ENCODE results near the gene OMD.

The OMD gene

DNA sequence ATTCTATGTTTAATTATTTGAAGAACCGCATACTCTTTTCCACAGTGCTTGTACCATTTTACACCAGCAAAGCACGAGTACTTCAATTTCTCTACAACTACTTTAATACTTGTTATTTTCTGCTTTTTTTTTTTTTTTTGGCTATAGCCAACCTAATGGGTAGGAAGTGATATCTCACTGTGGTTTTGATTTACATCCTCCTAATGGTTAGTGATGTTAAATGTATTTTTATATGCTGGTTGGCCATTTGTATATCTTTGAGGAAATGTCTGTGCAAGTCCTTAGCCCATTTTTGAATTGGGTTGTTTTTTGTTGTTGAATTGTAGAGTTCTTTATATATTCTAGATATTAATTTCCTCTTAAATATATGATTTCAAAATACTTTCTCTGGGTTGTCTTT, 42.5 kb downstream of the OMD start:
- H3K4me3 ChIP-seq (replicated peaks in 1 of 2; ENCODE audit: low read depth in 2 of 2, low read length in 2 of 2), result no peak overlapping the region
- DNase-seq (ENCODE audit: low read depth in 2 of 2), result no peak
- TF ChIP-seq, protein P1, sequence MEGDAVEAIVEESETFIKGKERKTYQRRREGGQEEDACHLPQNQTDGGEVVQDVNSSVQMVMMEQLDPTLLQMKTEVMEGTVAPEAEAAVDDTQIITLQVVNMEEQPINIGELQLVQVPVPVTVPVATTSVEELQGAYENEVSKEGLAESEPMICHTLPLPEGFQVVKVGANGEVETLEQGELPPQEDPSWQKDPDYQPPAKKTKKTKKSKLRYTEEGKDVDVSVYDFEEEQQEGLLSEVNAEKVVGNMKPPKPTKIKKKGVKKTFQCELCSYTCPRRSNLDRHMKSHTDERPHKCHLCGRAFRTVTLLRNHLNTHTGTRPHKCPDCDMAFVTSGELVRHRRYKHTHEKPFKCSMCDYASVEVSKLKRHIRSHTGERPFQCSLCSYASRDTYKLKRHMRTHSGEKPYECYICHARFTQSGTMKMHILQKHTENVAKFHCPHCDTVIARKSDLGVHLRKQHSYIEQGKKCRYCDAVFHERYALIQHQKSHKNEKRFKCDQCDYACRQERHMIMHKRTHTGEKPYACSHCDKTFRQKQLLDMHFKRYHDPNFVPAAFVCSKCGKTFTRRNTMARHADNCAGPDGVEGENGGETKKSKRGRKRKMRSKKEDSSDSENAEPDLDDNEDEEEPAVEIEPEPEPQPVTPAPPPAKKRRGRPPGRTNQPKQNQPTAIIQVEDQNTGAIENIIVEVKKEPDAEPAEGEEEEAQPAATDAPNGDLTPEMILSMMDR (IDR thresholded peaks at IDR 0.05; ENCODE audit: low read depth, low read length), result no peak

GRCh38 chr9:92380603-92381002, 43.7 kb downstream of the OMD start:
- TF ChIP-seq, protein P1 (IDR thresholded peaks at IDR 0.05; ENCODE audit: low read depth, low read length), result no peak
- no peak for DNase-seq (ENCODE audit: low read depth in 2 of 2)
- H3K4me3 ChIP-seq (replicated peaks in 1 of 2; ENCODE audit: low read depth in 2 of 2, low read length in 2 of 2), result no peak overlapping the region

DNA sequence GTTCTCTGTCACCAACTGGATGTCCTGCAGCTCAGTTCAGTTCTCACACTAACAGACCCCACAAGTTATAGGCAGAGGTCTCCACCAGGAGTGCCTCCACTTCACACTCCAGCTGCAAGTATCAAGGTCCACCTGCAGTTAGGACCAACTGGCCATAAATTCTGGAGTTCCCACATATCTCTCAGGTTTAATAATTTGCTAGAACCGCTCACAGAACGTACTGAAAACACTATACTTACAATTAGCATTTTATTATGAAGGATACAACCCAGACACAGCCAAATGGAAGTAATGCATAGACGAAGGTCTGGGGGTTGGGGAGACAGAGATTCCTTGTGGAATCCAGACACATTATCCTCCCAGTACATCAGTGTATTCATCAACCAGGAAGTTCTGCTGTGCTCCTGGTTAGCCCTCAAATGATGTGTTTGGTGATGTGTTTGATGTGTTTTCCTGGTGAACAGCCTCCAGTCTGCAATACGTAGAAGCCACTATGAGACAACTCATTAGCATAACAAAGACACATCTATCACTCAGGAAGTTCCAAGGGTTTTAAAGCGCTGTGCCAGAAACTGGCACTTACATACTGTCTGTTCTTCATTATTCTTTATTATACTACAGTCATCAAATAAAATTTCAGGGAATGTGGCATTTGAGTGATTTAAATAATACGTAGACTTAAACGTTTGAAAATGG, 45.3 kb downstream of the OMD start:
- DNase-seq (ENCODE audit: low read depth in 2 of 2), result peak in 1 of 2 donors; percentile 17
- TF ChIP-seq, protein P1 (IDR thresholded peaks at IDR 0.05; ENCODE audit: low read depth, low read length), result no peak

DNA sequence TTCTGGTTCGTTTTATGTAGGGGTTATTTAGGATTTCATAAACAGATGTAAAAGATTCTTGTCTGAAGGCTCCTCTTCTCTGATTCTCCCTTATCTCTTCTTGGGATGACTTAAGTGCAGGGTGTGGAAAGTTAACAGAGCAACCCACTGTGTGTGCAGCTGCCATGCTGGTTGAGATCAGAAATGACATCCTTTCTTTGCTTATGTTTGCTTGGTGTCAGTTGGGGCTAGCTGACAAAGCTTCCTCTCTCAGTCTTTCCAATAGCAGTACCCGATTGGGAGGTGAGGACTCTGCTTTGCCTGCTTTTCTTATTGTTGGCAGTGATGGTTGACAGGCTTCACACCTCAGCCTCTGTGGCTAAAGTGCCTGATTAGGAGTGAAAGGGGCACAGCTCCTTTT, 46.4 kb downstream of the OMD start:
- DNase-seq (ENCODE audit: low read depth in 2 of 2), result no peak
- TF ChIP-seq, protein P1 (IDR thresholded peaks at IDR 0.05; ENCODE audit: low read depth, low read length), result no peak
- no peak overlapping the region for H3K4me3 ChIP-seq (replicated peaks in 1 of 2; ENCODE audit: low read depth in 2 of 2, low read length in 2 of 2)

More for the DNA sequence above, 45.3 kb downstream of the OMD start:
- no peak overlapping the region for H3K4me3 ChIP-seq (replicated peaks in 1 of 2; ENCODE audit: low read depth in 2 of 2, low read length in 2 of 2)

DNA sequence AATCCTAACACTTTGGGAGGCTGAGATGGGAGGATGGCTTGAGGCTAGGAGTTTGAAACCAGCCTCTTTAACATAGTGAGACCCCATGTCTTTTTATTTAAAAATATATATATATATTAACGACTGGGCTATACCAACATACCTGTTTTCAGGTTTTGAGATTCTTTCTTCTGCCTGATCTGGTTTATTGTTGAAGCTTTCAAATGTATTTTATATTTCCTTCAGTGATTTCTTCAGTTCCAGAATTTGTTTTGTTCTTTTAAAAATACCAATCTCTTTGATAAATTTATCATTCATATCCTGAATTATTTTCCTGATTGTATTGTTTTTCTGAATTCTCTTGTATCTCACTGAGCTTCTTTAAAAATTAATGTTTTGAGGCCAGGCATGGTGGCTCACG, 51.1 kb downstream of the OMD start:
- no peak for DNase-seq (ENCODE audit: low read depth in 2 of 2)
- TF ChIP-seq, protein P1 (IDR thresholded peaks at IDR 0.05; ENCODE audit: low read depth, low read length), result no peak
- H3K4me3 ChIP-seq (replicated peaks in 1 of 2; ENCODE audit: low read depth in 2 of 2, low read length in 2 of 2), result no peak overlapping the region

GRCh38 chr9:92369075-92369474, 55.2 kb downstream of the OMD start:
- TF ChIP-seq, protein P1 (IDR thresholded peaks at IDR 0.05; ENCODE audit: low read depth, low read length), result no peak
- no peak overlapping the region for H3K4me3 ChIP-seq (replicated peaks in 1 of 2; ENCODE audit: low read depth in 2 of 2, low read length in 2 of 2)

More at GRCh38 chr9:92369075-92369474, 55.2 kb downstream of the OMD start:
- DNase-seq (ENCODE audit: low read depth in 2 of 2), result no peak
